Mesangial cell (primary cell): ENCODE measurements around the gene ZNF784. TPM values are rescaled to one million over a fixed set of nuclear protein-coding genes. Genes with fewer than 3 reads are reported as not detected.

ENCODE experiments used
- total RNA-seq: library from RNA; depleted of rRNA; stranded (reverse); fragments of >200 nt; gene quantifications from 2 replicates; pipeline ENCODE4 v1.2.3, GENCODE V29; 2015

Gene ZNF784, protein sequence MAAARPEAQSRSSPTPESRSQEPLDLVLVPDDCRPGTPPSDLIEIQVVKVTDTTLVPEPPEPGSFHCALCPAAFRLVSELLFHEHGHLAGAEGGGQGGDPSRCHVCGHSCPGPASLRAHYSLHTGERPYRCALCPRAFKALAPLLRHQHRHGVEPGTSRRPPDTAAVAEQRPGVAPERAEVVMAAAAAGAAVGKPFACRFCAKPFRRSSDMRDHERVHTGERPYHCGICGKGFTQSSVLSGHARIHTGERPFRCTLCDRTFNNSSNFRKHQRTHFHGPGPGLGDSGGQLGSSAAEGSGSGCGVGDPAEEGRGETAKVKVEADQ
- total RNA-seq = 3.7 and 6.7 TPM in 2 replicates

DNA sequence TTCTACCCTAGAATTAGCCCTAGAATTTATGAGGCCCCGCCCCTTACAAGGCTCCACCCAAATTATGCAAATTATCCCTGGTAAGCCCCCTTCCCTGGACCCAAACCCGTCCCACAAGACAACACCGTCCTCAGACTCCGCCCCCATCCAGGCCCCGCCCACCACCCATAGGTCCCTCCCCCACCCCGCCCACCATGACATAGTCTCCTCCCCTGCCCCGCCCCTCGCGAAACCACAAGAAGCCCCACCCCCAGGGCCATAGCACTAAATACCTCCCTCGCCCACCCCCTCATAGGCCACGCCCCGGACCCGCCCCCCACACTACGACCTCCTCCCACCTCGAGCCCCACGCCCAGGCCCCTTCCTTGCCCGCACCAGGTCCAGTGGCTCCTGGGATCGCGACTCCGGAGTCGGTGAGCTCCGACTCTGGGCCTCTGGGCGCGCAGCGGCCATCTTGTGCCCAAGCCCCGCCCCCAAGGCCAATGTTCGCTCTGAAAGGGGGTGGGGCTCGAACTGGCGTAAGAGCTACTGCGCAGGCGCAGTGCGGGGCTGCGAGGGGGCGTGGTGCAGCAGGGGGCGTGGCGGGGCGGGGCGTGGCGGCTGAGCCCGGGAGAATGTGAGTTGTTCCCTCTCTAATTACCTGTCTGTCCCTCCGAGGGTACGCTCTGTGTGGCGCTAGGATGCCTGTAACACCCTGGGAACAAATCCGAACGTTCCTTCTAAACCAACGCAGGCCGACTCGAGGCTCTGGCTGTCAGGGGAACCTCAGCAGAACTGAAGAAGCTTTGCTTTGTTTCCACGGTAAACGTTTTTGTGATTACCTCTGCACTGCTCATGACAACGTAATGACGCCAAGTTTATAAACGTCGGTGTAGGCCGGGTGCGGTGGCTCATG lies at the start of gene ZNF784:
Gene ZNF784 (minus strand): TSS at position 458 of the 895 bp plus-strand sequence. CDS start 5 bp downstream, at position 453.

DNA sequence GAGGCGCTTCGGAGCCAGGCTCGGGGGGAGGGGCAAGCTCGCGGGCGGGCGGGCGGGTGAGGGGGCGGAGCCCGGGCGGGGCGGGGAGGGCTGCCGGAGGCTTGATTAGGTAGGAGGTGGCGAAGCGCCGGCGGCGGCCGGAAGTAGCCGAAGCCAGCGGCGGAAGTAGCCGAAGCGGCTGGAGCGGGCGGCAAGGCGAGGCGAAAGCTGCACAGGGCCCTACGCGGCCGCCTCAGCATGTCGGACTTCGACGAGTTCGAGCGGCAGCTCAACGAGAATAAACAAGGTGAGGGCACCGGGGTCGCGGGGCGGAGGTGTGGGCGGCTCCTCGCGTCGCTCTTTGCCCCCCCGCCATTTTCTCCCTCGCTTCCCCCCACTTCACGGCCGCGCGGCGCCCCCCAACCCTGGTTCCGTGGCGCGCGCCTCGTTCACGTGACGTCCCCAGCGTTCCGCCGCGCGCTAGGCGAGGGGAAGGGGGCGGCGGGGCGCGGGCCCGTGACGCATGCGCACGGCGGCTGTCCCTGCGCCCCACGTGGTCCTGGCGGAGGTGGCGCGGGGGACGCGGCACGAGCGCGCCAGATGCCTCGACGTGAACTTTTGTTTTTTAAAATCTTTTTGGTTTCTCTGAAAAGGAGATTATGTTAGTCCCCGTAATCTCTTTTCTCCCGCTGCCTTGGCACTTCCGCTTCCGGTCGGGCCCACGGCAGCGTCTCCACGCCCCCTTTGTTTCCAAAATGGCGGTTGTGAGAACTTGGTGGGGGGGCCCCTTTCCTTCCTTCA lies 30.7 kb upstream of the ZNF784 start, which contains the start of gene U2AF2:
Gene U2AF2 (plus strand): TSS at position 168 of the 780 bp plus-strand sequence. CDS start 70 bp downstream, at position 238.

DNA sequence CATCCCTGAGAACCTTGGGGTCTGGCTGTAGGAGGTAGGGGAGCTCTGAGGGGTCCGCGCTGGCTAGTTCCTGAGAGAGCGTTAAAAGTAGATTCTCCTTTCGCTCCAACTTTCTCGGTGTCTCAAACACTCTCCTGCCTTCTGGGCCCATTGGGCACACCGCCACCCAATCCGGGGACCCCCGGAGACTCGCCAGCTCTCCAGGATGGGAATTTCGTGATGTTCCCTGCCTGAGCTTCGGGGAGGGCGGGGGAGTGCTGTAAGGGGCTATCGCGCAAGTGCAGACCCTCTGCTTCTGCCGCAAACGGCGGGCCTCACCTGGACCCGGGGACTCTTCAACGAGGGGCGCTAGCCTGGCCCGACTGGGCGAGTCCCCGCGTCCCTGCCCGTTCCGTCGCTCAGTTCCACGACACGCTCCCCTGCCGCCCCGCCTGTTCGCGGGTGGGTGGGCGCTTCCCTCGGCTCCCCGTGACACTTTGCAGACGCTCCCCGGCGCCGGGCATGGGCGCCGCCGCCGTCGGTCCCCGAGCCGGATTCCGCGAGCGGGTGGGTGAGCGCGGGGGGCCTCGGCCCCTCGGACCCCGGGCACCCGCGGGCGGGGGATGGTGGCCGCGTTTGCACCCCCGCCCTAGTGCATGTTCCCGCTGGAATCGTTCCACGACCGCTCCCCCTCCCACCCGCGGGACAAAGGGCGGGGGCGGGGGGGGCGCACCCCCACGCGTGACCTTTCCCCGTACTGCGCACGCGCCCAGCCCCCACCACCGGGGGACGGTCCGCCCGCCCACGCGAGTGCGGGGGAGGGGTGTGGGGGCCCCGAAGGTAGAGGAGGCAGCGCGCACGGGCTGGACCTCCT lies 23.6 kb upstream of the ZNF784 start, which contains the start of gene CCDC106:
Gene CCDC106 (plus strand): TSS at position 481 of the 853 bp plus-strand sequence. CDS start 835 bp downstream, outside the sequence.

DNA sequence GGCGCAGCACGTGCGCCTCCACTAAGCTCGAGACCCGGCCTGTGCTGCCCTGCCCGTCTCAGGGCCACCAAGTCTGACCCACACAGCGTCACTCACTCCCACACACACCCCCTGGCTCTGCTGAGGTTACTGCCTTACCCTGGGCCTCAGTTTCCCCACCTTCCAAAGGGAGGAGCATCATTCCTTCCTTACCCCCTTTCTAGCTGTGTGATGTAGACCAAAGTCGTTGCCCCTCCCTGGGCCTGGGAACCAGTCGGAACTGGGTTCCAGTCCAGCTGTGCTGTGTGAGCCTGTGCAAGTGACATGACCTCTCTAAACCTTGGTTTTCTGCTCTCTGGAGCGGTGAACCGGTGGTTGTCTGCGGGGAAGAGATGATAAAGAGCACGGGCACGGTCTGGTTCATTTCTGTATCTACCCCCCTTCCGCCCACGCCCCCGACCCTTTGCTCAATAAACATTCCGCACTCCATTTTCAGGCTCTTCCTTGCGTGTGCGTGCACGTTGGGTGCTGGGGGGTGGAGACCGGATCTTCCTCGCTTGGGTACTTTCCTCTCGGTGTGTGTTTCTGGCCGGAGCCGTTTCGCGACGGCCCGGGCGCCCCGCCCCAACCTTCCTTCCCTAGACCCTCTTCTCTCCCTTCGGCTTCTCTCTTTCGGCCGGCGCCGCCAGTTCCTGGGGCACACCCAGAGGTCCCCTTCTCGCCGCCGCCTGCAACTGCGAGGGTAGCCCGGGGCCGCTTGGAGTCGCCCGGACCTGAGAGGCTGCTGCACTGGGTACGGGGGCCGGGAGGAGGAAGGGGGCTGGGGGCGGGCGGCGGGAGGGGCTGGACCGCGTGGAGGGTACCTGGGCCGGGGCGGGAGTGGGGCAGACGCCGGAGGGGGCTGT lies 18.9 kb upstream of the ZNF784 start, which contains the start of gene ZNF581:
Gene ZNF581 (plus strand): TSS at position 647 of the 884 bp plus-strand sequence. CDS start 923 bp downstream, outside the sequence.

DNA sequence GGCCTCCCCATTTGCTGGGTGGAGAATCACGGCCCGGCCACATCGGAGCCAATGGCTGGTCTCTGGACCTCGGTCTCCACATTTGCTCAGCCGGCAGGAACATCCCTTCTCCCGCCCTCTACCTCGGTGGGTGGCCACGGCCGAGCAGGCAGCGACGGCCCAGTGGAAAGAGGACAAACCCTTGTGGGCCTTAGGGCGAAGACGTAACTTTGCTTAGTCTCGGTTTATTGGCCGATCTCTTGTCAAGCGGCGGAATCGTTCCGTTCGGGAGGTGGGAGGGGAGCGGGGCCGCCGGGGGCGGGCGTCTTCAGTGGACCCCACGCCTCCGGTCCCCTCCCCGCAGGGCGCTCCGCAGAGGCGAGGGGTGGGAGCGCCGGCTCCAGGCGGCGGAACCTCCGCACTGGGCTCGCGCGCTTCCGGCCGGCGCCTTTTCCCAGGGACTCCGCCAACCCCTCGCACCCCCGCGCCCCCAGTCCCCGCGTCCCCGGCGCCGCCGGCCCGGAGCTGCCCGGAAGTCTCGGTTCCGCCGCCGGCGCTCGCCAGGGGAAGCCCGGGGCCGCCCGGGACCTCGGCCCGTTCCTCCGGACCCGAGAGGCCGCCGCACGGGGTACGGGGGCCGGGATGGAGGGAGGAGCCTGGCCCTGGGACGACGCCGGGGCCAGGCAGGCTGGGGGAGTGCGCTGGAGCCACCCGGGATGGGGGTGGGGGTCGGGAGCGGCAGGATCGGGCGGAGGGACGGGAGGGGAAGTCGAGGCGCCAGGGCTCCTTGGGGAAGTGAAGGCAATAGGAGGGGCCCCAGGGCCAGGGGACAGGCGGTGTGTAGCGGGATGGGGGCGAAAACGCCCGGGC lies 16.4 kb upstream of the ZNF784 start, which contains the start of gene ZNF580:
Gene ZNF580 (plus strand): TSS at position 426 of the 849 bp plus-strand sequence. CDS start 1,507 bp downstream, outside the sequence.

DNA sequence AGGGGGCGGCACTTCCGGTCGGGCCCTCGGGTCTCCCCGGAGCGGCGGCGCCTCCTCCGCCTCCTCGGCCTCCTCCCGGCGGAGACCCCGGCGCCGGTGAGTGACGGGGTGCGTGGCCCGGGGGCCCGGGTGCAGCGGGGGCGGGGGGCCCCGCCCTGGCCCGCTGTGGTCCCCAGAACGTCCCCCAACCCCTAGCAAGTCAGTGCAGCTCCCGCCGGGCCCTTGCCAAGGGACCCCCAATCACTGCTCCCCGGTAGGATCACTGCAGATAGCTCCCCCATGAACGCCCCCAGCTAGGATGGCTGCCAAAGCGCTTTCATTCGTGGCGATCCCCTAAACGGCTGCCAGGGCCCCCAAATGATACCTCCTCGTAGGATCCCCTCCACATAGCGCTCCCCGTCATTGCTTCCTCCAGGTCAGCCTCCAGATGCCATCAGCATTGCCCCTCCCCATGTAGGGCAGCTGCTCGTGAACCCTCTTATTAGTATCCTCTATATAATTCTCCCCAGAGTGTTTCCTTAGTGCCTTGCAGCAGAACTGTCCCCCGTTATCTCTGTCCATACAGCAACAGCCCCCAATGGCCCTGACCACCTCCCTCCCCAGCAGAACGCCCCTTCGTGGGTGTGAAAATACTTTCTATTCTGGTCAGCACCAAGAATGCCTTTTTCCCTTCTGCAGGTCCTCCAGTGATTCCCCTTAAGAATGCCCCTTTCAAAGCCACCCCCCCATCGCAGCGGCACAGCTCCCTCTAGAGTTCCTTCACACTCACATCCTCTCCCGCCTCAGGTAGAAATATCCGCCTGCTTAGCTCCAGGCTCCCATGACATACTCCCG lies 18.5 kb downstream of the ZNF784 start, which contains the start of gene ZNF865:
Gene ZNF865 (plus strand): TSS at position 11 of the 834 bp plus-strand sequence. CDS start 7,972 bp downstream, outside the sequence.

DNA sequence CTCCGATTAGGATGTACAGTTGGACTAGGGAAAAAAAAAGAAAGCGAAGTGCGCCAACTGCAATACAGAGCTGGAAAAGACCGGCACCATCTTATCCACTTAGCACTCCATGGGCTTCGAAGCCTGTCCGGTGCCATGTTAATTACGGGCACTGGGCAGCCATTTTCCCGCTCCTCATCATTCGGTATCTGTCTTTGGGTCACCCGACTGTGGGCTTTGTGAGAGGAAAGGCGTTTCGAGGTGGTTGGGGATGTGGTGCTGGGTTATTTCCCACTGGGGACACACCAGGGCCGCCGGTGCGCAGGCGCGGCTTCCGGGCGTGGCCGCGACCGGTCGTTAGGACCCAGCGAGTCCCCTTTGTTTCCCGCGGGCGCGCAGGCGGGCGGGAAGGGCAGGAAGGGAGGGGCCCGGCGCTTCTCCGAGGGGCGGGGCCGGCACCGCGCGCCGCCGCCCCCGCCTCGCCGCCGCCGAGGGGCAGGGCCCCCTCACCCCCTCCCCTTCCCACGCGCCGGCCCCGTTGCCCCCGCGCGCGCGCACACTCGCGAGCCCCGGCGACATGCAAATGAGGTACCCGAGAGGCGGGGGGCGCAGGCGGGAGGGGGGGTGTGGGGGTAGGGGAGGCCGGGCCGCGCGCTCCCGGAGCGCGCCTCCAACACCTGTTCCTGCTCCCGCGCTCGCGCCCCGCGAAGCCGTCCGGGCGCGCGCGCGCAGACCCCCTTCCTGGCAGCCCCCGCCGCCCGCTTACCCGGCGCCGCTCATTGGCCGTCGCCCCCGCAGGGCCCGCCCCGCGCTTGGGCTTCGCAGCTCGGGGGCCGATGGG lies 24.3 kb downstream of the ZNF784 start, which contains the start of gene ZNF524:
Gene ZNF524 (plus strand): TSS at position 447 of the 820 bp plus-strand sequence. CDS start 1,825 bp downstream, outside the sequence.

DNA sequence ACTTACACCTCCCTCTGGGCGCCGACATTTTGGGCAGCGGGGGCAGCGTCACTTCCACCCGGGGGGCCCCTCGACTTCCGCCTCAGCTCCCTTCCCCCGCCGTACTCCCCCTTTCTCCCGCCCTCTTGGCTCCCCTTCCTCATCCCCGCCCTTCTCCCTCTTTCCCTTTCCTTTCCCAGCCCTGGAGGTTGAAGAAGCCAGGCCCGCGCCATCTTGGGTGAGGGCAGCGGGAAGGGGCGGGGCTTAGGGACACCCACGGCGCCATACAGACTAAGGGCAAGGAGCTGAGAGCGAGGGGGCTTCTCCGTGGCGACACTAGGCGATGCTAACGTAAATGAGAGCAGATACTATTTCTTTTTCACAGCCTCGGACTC lies 24.9 kb downstream of the ZNF784 start, which contains the start of gene FIZ1:
Gene FIZ1 (minus strand): TSS at position 50 of the 374 bp plus-strand sequence. CDS start 1,652 bp downstream, outside the sequence.

DNA sequence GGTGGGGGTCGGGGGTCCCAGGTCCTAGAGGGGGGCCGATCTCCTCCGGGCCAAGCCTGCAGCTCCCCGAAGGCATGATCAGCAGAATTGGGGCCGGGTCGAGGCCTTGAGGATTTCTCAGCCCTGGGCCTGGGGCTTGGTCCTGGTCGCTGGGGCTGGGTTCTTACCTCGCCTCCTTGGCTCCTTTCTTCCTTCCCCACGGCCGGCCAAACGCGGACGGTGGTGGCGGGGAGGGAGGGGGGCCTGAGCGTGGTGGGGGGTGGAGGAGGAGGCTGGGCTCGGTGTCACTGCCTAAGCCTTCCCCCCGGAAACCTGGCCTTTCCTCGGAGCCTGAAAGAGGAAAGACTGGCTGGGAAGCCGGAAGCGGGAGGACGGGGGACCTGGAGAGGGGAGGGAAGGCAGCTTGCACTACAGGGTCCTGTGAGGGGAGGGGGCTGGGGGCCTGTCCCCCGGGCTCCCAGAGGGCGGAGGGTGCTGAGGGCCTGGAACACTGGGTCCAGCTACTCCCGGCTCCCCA lies 43.7 kb downstream of the ZNF784 start, which contains the start of gene ZNF579:
Gene ZNF579 (minus strand): TSS at position 221 of the 517 bp plus-strand sequence. CDS start 1,209 bp downstream, outside the sequence.

Other genes starting within 250 kb of the ZNF784 start
- 1.8 TPM in 1 of 2 replicates, not detected in the other for gene TMEM190, start 247.7 kb downstream of the ZNF784 start, total RNA-seq
- gene TMEM238, start 240.3 kb downstream of the ZNF784 start, total RNA-seq = 1.5 and 3.3 TPM in 2 replicates
- gene RPL28, start 238.6 kb downstream of the ZNF784 start, total RNA-seq = 446 and 474 TPM in 2 replicates
- 61.7 and 400 TPM in 2 replicates for gene UBE2S, start 216.8 kb downstream of the ZNF784 start, total RNA-seq
- under 0.01 TPM in 1 of 2 replicates, not detected in the other for gene SHISA7, start 181.3 kb downstream of the ZNF784 start, total RNA-seq
- gene ISOC2, start 162.9 kb downstream of the ZNF784 start, total RNA-seq = 102 and 133 TPM in 2 replicates
- gene C19orf85, start 159.8 kb downstream of the ZNF784 start, total RNA-seq = not detected in 2 replicates
- 8.8 and 19.0 TPM in 2 replicates for gene ZNF628, start 147.9 kb downstream of the ZNF784 start, total RNA-seq
- 27.2 and 76.3 TPM in 2 replicates for gene NAT14, start 139.4 kb downstream of the ZNF784 start, total RNA-seq
- 0.81 and 34.0 TPM in 2 replicates for gene SSC5D, start 136.1 kb downstream of the ZNF784 start, total RNA-seq
- 2.4 and 7.9 TPM in 2 replicates for gene SBK2, start 87.4 kb downstream of the ZNF784 start, total RNA-seq
- gene SBK3, start 79.0 kb downstream of the ZNF784 start, total RNA-seq = 0.13 and 0.16 TPM in 2 replicates
- 10.8 and 25.7 TPM in 2 replicates for gene ZNF579, start 43.7 kb downstream of the ZNF784 start, total RNA-seq
- gene FIZ1, start 25.0 kb downstream of the ZNF784 start, total RNA-seq = 6.0 and 8.5 TPM in 2 replicates
- 18.4 and 25.5 TPM in 2 replicates for gene ZNF524, start 24.3 kb downstream of the ZNF784 start, total RNA-seq
- 4.6 and 12.7 TPM in 2 replicates for gene ZNF865, start 18.9 kb downstream of the ZNF784 start, total RNA-seq
- gene ZNF580, start 16.4 kb upstream of the ZNF784 start, total RNA-seq = 24.8 and 59.3 TPM in 2 replicates
- 23.1 and 60.6 TPM in 2 replicates for gene ZNF581, start 19.1 kb upstream of the ZNF784 start, total RNA-seq
- 10.6 and 30.8 TPM in 2 replicates for gene CCDC106, start 23.6 kb upstream of the ZNF784 start, total RNA-seq
- 113 and 234 TPM in 2 replicates for gene U2AF2, start 30.5 kb upstream of the ZNF784 start, total RNA-seq
- 112 and 155 TPM in 2 replicates for gene EPN1, start 50.7 kb upstream of the ZNF784 start, total RNA-seq
- gene NLRP9, start 113.8 kb upstream of the ZNF784 start, total RNA-seq = not detected in 2 replicates
- not detected in 2 replicates for gene RFPL4A, start 134.5 kb upstream of the ZNF784 start, total RNA-seq
- not detected in 2 replicates for gene RFPL4AL1, start 144.6 kb upstream of the ZNF784 start, total RNA-seq
- gene NLRP11, start 207.4 kb upstream of the ZNF784 start, total RNA-seq = not detected in 2 replicates
- gene NLRP4, start 212.0 kb upstream of the ZNF784 start, total RNA-seq = not detected in 2 replicates